T-helper 17 cell (primary cell): ENCODE data around the gene CRYZL1. TPM values are rescaled to one million over a fixed set of nuclear protein-coding genes. Genes with fewer than 3 reads are reported as not detected.

Source experiments
- ATAC-seq: fragments of 150-1000 bp; cut with Tn5 transposase; 2 replicates; pipeline ENCODE4 v1.10.0; 2021; ENCODE audit warnings: mild to moderate bottlenecking, moderate library complexity
- DNase-seq, 3 donors: peaks; one replicate each; pipeline versions ENCODE4 v3.0.0 to v3.0.0-alpha.2; 2020 to 2021
- H3K9me3 ChIP-seq: one replicate; pipeline ENCODE4 v1.7.0; 2013; ENCODE audit warnings: low read length, mild to moderate bottlenecking; ENCODE audit not compliant: control insufficient read depth, poor library complexity, severe bottlenecking
- H3K27ac Mint-ChIP-seq: one replicate; pipeline ENCODE4 v1.8.0; 2022; ENCODE audit warnings: mild to moderate bottlenecking, moderate library complexity, mixed read lengths
- H3K27me3 Mint-ChIP-seq: one replicate; pipeline ENCODE4 v1.8.0; 2022; ENCODE audit warnings: mixed read lengths
- H3K36me3 Mint-ChIP-seq: one replicate; pipeline ENCODE4 v1.8.0; 2022; ENCODE audit warnings: low read depth, mixed read lengths
- H3K4me1 Mint-ChIP-seq: one replicate; pipeline ENCODE4 v1.8.0; 2022; ENCODE audit warnings: mild to moderate bottlenecking, mixed read lengths
- H3K4me3 Mint-ChIP-seq: one replicate; pipeline ENCODE4 v1.8.0; 2022; ENCODE audit warnings: mild to moderate bottlenecking, moderate library complexity, mixed read lengths
- total RNA-seq, 4 donors: library from RNA in 2 of 4; stranded (reverse) in 2 of 4; gene quantifications; one replicate each; pipeline ENCODE4 v1.2.3 and lab custom pipeline; 2022 to 2026

The CRYZL1 gene
- total RNA-seq, 2 donors from 2014 or later, result 23.2 to 23.7 TPM

DNA sequence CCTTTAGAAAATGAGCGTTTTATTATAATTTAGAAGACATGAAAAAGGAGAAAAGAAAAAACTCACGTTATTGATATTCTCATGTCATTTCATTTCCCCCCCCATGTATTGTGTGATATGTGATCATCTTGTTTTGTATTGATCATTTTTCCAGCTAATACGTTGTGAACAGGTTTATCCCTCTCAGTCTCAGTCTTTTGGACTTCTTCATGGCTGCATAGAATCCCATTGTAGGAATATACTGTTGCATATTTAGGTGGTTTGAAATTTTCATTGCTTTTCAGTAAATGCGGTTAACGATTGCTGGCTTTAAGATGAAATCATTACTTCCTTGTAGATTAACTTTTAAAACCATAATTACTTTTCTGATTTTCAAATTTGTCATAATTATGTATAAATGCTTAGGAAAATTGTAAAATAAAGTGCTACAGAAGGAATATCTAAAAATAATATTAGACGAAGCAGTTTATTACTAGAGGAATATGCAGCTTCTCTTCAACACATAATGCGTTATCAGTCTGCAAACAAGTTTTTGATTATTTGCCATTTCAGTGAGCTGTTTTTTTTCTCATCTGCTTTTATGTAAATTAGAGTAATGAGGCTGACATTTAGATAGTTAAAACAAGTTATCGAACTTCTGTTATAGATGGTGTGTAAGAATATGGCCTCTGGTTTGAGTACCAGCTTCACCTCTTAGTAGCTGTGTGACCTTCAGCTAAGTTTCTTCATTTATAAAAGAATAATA, 96.9 kb downstream of the CRYZL1 start:
- no peaks in the 10 kb centered on the region for H3K9me3 ChIP-seq
- Mint-ChIP-seq H3K4me3 (peak overlapping the region; percentile 100), H3K36me3 (peaks cover 8% of the 10 kb centered on the region), H3K27me3 (no peaks in the 10 kb centered on the region), H3K27ac (peak overlapping the region; percentile 100), H3K4me1 (peaks cover 37% of the 10 kb centered on the region)
- ATAC-seq, result no peak
- no peak for DNase-seq

DNA sequence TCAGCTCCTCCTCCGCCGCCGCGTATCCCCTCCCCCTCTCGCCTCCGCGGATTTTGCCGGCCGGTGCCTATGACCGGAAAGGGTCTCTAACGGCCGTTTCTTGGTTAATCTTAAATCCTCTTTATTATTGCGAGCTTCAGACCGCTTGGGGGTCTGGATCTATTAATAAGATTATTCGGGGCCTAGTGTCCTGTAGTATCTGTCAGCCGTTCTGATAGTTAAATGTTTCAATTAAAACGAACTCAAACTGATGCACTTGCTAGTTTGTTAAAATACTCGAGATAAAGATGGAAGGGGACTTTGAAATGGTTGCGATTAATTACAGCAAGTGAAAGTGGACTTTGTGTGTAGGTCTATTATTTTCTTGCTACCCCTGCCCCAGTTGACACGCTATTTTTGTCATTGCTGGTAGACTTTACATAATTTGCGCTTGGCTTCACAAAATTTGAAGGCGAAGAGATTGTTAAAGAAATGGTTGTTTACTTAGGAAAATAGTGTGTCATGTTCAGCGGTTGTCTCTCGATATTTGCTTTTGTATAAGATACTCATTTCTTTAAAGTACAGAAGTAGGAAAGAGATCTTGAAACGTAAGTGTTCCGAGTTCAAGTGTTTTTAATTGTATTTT, 97.9 kb downstream of the CRYZL1 start:
- H3K36me3 Mint-ChIP-seq, result peaks cover 5% of the 10 kb centered on the region
- ATAC-seq, result no peak
- H3K4me3 Mint-ChIP-seq, result peak overlapping the region; percentile 100
- H3K4me1 Mint-ChIP-seq, result peaks cover 33% of the 10 kb centered on the region
- DNase-seq, result peak in 1 of 3 donors; percentile 41
- no peaks in the 10 kb centered on the region for H3K27me3 Mint-ChIP-seq
- peak overlapping the region; percentile 100 for H3K27ac Mint-ChIP-seq
- no peaks in the 10 kb centered on the region for H3K9me3 ChIP-seq

DNA sequence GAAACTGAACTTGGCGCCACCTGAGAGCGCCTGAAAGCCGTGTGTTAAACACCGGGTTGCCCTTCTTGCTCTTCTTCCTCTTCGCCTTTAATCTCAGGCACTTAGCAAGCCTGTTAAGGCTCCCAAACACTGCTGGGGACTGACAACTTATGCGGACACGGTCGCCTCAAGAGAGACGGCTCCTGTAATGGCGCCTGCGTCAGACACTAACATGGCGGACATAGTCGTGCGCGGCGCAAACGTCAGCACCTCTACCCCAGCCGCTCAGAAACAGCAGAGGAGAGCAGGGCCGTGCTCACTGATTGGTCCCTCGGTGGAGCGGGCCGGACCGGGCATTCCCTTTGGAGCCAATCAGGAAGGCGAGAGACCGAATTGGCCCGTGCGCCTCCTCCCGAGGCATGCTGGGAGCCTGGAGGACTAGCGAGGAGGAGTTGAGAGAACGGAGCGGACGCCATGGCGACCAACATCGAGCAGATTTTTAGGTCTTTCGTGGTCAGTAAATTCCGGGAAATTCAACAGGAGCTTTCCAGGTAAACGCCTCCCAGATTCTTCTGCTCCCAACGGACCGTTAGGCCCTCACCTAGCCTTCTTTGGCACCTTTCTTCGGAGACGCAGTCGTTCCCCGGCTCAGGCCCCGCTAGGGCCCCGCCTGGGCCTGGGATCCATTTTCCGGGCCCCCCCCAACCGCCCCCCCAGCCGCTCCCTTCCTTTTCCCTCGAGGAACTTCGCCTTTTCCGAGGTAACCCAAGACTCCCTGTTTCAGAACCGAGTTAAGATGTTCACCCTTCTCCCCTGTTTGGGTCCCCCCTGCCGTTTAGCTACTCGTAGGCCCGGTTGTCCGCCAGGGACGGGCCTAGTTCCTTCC, 98.7 kb downstream of the CRYZL1 start, which contains the start of gene SON:
Gene SON (plus strand): TSS at position 399 of the 865 bp plus-strand sequence. CDS start 55 bp downstream, at position 454.
- peak; percentile 90 for ATAC-seq
- H3K27me3 Mint-ChIP-seq, result no peaks in the 10 kb centered on the region
- H3K9me3 ChIP-seq, result no peaks in the 10 kb centered on the region
- peak within 1 kb of the TSS; percentile 100 for H3K4me3 Mint-ChIP-seq
- H3K4me1 Mint-ChIP-seq, result peaks cover 33% of the 10 kb centered on the region
- DNase-seq, result peak; percentile 91 to 96 (median 94)
- peak within 1 kb of the TSS; percentile 100 for H3K27ac Mint-ChIP-seq
- H3K36me3 Mint-ChIP-seq, result peaks cover 5% of the 10 kb centered on the region

DNA sequence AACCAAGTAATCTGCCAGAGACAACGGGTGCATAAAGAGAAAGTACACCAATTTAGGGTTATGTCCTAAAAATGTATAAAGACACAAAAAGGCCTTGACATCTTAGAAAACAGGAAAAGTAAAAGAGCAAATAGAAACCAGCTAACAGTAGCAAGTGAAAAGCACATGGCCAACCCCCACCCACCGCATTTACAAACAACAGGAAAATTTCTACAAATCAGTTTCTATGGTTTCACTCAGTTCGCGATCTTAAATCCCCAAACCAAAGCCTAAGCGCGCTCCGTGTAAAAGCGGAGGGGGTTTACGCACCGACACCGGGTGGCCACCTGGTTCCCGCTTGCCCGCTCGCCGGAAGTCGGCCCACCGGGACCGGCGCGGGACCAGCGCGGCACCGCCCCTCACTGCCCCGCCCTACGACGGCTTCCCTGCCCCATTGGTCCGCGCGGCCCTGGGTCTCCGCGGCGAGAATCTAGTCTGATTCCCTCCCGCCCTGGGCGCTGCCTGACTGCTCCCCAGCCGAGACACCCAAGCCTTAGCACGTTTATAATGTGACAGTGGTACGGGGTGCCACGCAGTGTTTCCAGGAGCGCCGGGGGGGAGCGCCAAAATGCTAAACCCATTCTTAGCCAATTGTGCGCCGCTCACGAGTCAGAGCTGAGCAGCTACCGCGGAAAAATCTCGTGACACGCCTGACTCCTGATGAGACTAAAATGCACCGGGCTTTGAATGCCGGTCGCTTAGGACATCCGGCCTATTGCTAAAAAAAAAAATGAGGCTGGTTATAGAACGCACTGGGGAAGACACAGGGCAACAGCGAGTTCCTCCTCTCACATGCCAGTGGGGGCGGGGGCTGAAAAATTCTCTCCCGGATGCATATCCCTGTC, 99.5 kb downstream of the CRYZL1 start, which contains the start of gene GART:
Gene GART (minus strand): TSS at position 362 of the 884 bp plus-strand sequence. CDS start 2,802 bp downstream, outside the sequence.
- DNase-seq (peak; percentile 69 to 79 (median 79)), ATAC-seq (peak; percentile 63)
- peak within 1 kb of the TSS; percentile 100 for H3K4me3 Mint-ChIP-seq
- H3K27me3 Mint-ChIP-seq, result no peaks in the 10 kb centered on the region
- H3K4me1 Mint-ChIP-seq, result peaks cover 40% of the 10 kb centered on the region
- H3K27ac Mint-ChIP-seq, result peak within 1 kb of the TSS; percentile 100
- no peaks in the 10 kb centered on the region for H3K9me3 ChIP-seq
- H3K36me3 Mint-ChIP-seq, result peaks cover 12% of the 10 kb centered on the region

DNA sequence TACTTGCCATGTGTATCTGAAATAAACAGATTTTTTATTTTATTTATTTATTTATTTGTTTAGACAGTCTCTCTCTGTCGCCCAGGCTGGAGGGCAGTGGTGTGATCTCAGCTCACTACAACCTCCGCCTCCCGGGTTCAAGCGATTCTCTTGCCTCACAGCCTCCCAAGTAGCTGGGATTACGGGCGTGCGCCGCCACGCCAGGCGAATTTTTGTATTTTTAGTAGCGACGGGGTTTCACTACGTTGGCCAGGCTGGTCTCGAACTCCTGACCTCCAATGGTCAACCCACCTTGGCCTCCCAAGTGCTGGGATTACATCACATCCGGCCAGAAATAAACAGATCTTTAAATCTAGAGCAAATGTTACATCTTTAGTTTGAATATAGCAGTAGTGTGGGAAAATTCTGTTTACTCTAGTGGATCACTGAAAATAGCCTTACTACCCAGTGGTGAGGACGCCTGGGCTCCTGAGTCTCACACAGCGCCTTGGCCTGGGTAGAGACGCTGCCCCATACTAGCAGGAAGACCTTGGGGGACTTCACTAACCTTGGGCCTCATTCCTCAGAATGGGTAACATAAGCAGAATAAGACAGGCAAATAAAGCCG, 100.3 kb downstream of the CRYZL1 start:
- peak overlapping the region; percentile 100 for H3K27ac Mint-ChIP-seq
- H3K9me3 ChIP-seq, result no peaks in the 10 kb centered on the region
- no peaks in the 10 kb centered on the region for H3K27me3 Mint-ChIP-seq
- DNase-seq (no peak), ATAC-seq (no peak)
- peak overlapping the region; percentile 100 for H3K4me3 Mint-ChIP-seq
- peaks cover 40% of the 10 kb centered on the region for H3K4me1 Mint-ChIP-seq
- H3K36me3 Mint-ChIP-seq, result peaks cover 12% of the 10 kb centered on the region

DNA sequence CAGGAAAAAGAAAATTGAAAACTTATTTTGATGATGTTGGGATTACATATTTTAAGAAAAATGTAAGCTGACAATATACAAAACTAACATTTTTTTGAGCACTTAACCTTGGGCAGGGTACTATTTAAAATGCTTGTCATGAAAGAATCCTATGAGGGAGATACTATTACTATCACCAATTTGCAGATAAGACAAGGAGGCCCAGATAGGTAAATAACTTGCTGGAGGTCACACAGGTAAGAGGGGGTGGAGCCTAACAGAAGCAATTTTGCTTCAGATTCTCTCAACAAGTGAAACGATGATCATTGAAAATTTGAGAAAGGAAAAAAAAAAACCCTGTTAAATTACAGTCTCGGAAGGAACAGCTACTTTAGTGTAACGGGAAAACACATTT, 100.8 kb downstream of the CRYZL1 start:
- Mint-ChIP-seq H3K36me3 (peaks cover 12% of the 10 kb centered on the region), H3K4me1 (peaks cover 36% of the 10 kb centered on the region)

DNA sequence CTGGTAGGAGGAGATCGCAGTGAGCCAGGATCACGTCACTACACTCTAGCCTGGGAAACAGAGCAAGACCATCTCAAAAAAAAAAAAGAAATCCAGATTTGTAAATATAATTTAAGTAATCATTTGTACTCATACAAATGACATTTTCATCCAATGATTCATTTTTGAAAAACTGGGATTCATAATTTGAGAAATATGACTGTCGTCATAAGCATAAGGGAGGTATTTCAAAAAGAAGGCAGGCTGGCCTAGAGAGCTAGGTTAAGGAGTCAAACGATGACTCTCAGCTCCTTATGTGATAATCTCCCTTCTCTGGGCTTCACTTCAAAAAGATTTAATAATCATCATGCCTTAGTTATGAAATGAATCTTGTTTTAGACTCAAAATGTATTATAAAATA, 101.9 kb downstream of the CRYZL1 start:
- no peaks in the 10 kb centered on the region for H3K27me3 Mint-ChIP-seq
- H3K27ac Mint-ChIP-seq, result peak overlapping the region; percentile 100
- no peak overlapping the region for H3K4me3 Mint-ChIP-seq
- H3K4me1 Mint-ChIP-seq, result peaks cover 32% of the 10 kb centered on the region
- ATAC-seq (no peak), DNase-seq (no peak)
- H3K36me3 Mint-ChIP-seq, result peaks cover 12% of the 10 kb centered on the region
- no peaks in the 10 kb centered on the region for H3K9me3 ChIP-seq

More for the DNA sequence above, 100.8 kb downstream of the CRYZL1 start:
- H3K4me3 Mint-ChIP-seq, result peak overlapping the region; percentile 100
- no peak for ATAC-seq
- H3K27ac Mint-ChIP-seq, result peak overlapping the region; percentile 100
- no peaks in the 10 kb centered on the region for H3K9me3 ChIP-seq
- DNase-seq, result no peak
- no peaks in the 10 kb centered on the region for H3K27me3 Mint-ChIP-seq

Other genes starting within 250 kb of the CRYZL1 start
- gene IFNGR2, start 238.3 kb downstream of the CRYZL1 start, total RNA-seq, result 10 to 100 TPM; 17.9 to 18.7 TPM
- 10 to 100 TPM; 41.7 to 60.3 TPM for gene TMEM50B, start 161.8 kb downstream of the CRYZL1 start, total RNA-seq
- gene DNAJC28, start 150.0 kb downstream of the CRYZL1 start, total RNA-seq, result under 1 TPM in 1 of 2 donors, not detected in 1; 0.47 TPM
- 10 to 100 TPM; 40.0 to 44.8 TPM for gene GART, start 99.6 kb downstream of the CRYZL1 start, total RNA-seq
- 100 to 1,000 TPM; 324 to 380 TPM for gene SON, start 98.7 kb downstream of the CRYZL1 start, total RNA-seq
- 10 to 100 TPM in 1 of 2 donors, 1 to 10 TPM in 1; 8.9 to 10.0 TPM for gene DONSON, start 53.1 kb downstream of the CRYZL1 start, total RNA-seq
- gene ITSN1, start 760 bp upstream of the CRYZL1 start, total RNA-seq, result 1 to 10 TPM; 2.5 to 2.9 TPM